ENCODE measurements around the gene GIGYF1.

DNA sequence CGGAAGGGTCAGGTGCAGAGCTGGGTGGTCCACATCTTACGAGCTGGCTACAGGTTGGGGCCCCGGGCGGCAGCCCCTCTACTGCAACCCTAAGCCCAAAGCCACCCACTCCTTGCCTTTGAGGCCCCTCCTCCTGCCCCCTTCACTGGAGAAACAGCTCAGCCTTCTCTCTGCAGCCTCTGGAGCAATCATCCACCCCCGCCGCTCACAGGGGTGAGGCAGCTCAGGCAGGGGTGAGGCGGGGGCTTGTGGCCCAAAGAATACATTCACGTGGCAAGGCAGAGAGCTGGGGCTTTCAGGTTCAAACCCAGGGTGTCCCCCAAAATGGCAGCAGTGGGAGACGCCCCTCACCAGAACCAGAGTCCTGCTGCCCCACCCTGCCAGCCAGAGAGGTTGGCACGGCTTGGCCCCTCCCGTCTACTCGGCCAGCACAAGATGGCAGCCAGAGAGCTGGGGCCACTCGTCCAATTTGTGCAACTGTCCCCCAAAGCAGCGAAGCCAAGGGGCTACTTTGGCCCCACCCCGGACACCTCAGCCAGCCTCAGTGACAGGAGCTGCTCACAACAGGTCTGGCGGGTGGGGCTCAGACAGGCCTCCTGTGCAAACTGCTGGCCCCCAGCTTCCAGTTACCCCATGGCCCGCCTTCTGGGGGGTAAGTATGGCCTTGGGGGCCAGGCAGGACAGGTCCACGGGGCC, 13.3 kb downstream of the GIGYF1 start:
- TF ChIP-seq, protein P1, sequence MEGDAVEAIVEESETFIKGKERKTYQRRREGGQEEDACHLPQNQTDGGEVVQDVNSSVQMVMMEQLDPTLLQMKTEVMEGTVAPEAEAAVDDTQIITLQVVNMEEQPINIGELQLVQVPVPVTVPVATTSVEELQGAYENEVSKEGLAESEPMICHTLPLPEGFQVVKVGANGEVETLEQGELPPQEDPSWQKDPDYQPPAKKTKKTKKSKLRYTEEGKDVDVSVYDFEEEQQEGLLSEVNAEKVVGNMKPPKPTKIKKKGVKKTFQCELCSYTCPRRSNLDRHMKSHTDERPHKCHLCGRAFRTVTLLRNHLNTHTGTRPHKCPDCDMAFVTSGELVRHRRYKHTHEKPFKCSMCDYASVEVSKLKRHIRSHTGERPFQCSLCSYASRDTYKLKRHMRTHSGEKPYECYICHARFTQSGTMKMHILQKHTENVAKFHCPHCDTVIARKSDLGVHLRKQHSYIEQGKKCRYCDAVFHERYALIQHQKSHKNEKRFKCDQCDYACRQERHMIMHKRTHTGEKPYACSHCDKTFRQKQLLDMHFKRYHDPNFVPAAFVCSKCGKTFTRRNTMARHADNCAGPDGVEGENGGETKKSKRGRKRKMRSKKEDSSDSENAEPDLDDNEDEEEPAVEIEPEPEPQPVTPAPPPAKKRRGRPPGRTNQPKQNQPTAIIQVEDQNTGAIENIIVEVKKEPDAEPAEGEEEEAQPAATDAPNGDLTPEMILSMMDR (conservative IDR thresholded peaks at IDR 0.05 in 1 of 2, IDR thresholded peaks at IDR 0.05 in 1 of 2; ENCODE audit: extremely low read depth in 1 of 2, insufficient read depth in 1 of 2, low read depth in 1 of 2, low read length in 2 of 2): no peak
- no peak for TF ChIP-seq EZH2 (IDR thresholded peaks at IDR 0.05; ENCODE audit: borderline replicate concordance, low read length)

Data from mammary epithelial cell (primary cell).